Glomerular visceral epithelial cell (primary cell): Measurements from ENCODE around the gene MTUS2.

Experiments
- DNase-seq: peaks from one replicate; pipeline ENCODE4 v3.0.0-alpha.2; 2016; ENCODE audit errors: extremely low spot score

The MTUS2 gene

GRCh38 chr13:29402166-29402636 is 582.1 kb downstream of the MTUS2 start:
- DNase-seq = peak; percentile 1

GRCh38 chr13:29405401-29405800 is 585.3 kb downstream of the MTUS2 start:
- DNase-seq = no peak

GRCh38 chr13:29411481-29411880 is 591.3 kb downstream of the MTUS2 start:
- no peak for DNase-seq

- DNase-seq = no peak
Observed at GRCh38 chr13:29418026-29418425, 597.9 kb downstream of the MTUS2 start.

- DNase-seq = no peak
Observed at GRCh38 chr13:29421118-29421517, 601.0 kb downstream of the MTUS2 start.

GRCh38 chr13:29422015-29422414 is 601.9 kb downstream of the MTUS2 start:
- no peak for DNase-seq

- no peak for DNase-seq
Observed at GRCh38 chr13:29423050-29423449, 602.9 kb downstream of the MTUS2 start.

GRCh38 chr13:29427937-29428309 is 607.8 kb downstream of the MTUS2 start:
- no peak for DNase-seq

GRCh38 chr13:29428310-29429181 is 608.4 kb downstream of the MTUS2 start:
- DNase-seq = no peak

GRCh38 chr13:29429286-29429900 is 609.3 kb downstream of the MTUS2 start:
- no peak for DNase-seq

GRCh38 chr13:29434217-29434945 is 614.2 kb downstream of the MTUS2 start:
- DNase-seq = no peak

- DNase-seq = no peak
Observed at GRCh38 chr13:29435125-29435911, 615.2 kb downstream of the MTUS2 start.

- no peak for DNase-seq
Observed at GRCh38 chr13:29436291-29436690, 616.2 kb downstream of the MTUS2 start.

GRCh38 chr13:29436721-29437280 is 616.7 kb downstream of the MTUS2 start:
- no peak for DNase-seq

GRCh38 chr13:29438769-29439168 is 618.6 kb downstream of the MTUS2 start:
- no peak for DNase-seq

GRCh38 chr13:29439601-29440388 is 619.7 kb downstream of the MTUS2 start:
- no peak for DNase-seq

- no peak for DNase-seq
Observed at GRCh38 chr13:29441306-29441705, 621.2 kb downstream of the MTUS2 start.

- DNase-seq = no peak
Observed at GRCh38 chr13:29446016-29446415, 625.9 kb downstream of the MTUS2 start.

GRCh38 chr13:29448174-29448573 is 628.0 kb downstream of the MTUS2 start:
- DNase-seq = no peak

GRCh38 chr13:29449726-29450125 is 629.6 kb downstream of the MTUS2 start:
- DNase-seq = no peak

- DNase-seq = no peak
Observed at GRCh38 chr13:29451976-29452375, 631.8 kb downstream of the MTUS2 start.
